ENCODE results near the gene BEX2.
A peak's percentile ranks its signal among the peaks of the same experiment; 100 is the strongest.
"Not testable (repeated sequence)": the region's sequence is repeated elsewhere in the genome, so short reads cannot be mapped to it uniquely, and the experiment has no call there.

Gene BEX2

DNA sequence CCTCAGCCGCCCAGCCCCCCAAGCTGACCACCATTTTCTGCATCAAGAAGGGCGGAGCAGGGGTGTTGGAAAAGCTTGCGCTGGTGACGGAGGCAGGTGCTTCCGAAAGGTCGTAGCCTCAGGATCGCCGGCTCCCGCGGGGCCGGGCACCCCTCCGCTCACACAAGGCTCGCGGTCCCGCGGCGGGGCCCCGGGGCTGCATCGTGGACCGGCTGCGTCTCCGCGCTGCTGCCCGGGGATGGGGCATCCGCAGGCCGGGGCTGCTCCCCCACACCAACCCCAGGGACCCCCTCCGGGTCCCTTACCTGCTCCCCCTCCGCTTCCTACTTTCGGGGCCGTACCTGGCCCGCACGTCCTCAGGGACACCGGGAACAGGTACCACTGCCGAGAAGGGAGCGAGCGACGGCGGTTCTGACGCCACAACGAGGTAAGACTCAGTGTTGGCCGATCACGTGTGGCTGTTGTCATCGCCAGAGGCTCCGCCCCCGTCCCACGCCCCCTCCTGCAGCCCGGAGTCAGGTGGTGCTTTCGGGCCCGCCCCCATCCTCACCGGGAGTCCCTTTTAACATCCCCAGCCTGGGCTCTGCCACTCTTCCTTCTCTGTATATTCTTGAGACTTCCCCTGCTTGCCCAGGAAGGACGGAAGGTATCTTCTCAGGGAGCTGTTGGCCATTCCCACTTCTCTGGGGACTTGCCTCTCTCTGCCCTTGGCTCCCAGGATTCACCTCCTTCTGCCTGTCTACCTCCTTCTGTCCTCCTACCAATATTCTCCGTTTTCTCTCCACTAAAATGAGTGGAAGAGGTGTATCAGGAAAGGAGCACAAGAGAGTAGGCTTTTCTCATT is at the start of gene BEX2:
Gene BEX2, minus strand, starts transcription at position 436 of the 844 bp plus-strand sequence. CDS start 1,014 bp downstream, outside the sequence.
- DNase-seq, result peak; percentile 74

DNA sequence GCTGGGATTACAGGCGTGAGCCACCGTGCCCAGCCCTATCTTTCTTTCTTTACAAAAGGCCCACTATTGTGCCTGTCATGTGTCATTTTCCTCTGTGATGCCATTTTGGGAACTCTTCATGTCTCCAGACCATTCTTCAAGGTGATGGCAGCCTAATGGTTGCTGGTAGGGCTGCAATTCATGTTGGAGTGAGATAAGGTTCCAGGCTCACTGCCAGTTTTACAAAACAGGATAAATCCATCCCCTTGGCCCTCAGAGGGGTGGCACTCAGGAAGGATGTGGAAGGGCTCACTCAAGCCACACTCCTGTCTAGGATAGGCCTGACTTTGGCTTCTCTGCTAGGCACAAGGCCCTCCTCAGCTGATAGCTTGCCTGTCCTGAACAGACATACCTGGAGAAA is 49.3 kb upstream of the BEX2 start:
- no peak for DNase-seq

DNA sequence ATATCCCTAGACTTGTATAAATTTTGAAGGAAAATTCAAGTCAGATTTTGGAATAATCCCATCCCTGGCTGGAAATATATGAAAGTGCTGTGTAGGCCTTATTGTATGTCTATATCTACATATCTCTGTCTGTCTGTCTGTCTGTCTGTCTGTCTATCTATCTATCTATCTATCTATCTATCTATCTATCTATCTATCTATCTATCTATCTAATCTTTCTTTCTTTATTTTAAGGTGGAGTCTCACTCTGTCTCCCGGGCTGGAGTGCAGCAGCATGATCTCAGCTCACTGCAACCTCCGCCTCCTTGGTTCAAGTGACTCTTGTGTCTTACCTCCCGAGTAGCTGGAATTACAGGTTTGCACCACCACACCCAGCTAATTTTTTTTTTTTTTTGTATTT is 48.8 kb upstream of the BEX2 start:
- not testable (repeated sequence) for DNase-seq

DNA sequence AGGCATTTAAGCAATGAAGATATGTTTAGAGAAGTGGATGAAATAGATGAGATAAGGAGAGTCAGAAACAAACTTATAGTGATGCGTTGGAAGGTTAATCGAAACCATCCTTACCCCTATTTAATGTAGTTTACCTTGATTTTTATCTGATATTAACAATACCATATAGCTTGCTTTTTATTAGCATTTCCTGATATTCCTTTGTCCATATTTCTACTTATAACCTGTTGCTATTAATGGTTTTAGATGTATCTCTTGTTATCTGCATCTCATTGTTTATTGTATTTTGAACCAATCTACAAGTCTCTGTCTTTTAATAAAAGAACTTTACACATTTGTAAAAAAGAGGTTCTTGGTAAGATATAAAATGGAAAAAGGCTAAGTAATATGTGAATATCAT is 47.1 kb upstream of the BEX2 start:
- DNase-seq, result no peak

DNA sequence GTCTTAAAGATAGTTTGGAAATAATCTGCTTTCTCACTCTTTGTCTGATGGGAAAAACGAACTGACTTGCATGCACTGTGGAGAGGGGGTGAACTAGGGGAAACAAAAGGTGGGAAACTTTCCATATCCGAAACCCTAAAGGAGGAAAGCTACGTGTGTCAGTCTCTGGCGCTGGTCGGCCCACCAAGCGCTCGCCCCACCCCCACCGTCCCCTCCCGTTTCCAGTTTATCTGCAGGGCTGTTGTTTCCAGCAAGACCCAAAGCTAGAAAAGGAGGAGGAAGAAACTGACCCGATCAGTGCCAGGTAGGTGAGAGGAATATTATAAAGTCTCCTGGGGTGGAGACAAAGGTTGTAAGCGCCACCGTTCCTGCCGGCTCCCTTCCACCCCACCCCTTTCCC is 46.1 kb upstream of the BEX2 start:
- DNase-seq, result no peak

DNA sequence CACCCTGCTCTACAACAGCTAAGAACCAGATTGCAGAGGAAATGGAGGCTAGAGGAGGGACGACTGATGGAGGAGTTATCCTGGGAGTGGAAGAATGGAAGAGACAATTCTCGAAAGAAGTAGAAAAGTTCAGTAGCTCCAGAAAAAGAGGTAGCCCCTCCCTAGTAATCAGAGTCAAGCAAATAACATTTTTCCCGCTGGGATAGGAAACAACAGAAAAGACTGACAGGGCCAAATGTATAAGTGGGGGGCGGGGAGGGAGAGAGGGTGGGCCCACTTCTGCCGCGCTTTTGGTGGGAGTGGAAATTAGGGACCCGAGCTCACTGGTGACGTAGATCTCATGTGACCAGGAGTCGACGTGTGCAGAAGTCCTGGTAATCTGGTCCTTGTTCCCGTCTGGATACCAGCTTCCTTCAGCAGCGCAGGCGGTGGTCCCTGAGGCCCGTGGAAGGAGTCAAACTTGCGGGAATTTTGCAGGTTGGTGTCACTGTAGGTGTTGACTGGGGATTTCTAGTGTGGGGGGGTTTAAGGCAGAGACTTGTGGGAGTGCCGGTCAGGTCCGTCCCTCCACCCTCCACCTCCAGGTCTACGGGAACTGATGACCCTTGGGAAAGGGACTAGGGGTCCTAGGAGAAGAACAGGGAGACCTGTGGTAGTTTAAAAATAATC is 45.5 kb upstream of the BEX2 start, which contains the start of gene TCEAL9:
Gene TCEAL9, plus strand, starts transcription at position 377 of the 669 bp plus-strand sequence. CDS start 1,179 bp downstream, outside the sequence.
- DNase-seq, result peak; percentile 67

DNA sequence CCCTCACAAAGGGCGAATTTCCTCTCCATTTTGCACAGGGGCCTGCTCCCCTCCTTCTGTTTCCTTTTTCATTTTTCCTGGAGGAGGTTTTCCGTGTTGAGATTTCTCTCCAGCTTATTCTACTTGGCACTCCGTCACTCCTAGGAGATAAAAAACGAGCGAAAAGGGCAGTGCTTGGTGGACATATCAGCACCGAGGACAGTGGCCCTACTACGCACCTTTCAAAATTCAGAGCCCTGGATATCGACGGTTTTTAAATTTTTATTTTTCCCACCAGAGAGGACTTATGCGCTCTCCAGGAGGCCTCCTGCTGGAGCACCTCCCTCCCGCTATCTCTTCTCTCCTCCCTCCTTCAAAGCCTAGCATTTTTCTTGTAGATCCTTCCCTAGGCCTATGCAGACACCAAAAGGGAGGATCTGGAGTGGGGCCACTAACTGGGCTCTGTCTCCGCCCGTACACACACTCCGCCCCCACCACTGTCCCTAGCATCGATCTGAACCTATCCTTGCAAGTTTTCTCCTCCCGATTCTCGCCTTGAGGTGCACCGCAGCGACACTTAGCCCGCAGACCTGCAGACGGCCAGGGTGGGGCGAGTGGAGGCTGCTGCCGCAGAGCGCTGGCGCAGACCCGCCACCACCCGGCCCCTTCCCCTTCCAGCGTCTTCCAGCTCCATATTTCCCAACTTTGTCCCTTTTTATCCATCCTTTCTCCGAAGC is 37.0 kb upstream of the BEX2 start:
- no peak for DNase-seq

DNA sequence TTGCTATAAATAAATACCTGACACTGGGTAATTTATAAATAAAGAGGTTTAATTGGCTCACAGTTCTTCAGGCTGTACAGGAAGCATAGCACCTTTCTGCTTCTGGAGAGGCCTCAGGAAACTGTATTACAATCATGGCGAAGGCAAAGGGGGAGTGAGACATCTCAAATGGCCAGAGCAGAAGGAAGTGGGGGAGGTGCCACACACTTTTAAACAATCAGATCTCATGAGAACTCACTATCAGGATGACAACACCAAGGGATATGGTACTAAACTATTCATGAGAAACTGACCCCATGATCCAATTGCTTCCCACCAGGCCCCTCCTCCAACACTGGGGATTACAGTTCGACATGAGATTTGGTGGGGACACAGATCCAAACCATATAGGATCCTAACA is 33.8 kb upstream of the BEX2 start:
- DNase-seq, result no peak

DNA sequence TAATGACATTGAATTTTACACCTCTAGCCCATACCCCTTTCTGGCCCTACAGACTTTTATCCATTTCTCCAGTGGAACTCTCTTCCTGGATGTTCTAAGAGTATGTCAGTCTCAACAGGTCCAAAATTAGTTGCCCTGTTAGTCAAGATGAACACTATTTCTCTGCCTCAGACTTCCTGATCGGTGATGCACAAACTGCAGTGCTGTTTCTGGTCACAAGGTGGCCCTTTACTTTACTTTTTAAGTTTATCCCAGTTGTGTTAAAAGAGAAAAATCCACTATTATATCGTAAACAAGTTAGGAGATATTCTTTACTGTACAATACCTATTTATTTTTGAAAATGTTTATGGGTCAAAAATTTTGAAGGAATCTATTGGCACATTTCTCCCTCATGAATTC is 32.3 kb upstream of the BEX2 start:
- peak; percentile 32 for DNase-seq

DNA sequence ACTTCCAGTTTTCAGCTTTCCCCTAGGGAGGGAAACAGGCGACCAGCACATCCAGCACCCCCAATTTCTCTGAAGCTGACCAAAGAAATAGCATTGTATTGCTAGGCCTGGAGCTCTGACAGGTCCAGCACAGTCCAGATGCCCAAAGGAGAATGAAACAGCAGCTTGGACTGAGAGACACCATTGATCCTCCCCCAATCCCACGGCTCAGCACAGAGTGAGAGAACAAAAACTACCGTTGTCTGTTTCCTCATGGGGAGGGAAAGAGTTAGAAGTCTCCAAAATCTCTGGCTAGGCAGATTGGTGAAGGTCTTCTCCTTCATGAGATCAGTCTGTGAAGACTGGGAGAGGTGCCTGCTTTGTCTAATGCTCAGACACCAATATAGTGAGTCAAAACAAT is 27.9 kb upstream of the BEX2 start:
- no peak for DNase-seq

DNA sequence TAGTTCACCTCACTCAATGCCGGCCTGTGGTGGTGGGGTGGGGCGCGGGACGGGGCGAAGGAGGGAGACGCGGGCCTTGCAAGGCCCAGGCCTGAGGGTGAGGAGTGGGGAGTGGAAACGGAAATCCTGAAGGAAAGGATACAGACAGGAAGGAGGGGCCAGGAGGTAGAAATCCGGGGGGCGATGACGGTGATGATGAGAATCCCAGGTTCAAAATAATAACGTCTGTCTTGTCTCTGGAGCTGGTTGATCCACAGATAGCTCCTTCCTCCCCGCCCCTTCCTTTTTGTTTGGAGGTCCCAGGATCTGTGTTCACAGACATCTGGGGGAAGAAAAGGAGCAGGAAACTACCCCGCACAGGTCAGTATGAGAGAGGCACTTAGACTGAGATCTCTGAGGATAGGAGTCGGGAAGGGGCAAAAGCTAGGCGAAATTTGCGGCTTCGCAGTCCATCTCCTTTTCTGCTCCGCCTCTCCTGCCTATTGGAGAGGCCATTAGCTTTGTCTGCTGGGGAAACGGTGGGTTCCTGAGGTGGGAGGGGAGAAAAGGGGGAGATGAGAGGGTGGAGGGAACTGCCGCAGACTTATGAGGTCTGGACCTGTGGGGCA is 20.0 kb upstream of the BEX2 start:
- no peak for DNase-seq

DNA sequence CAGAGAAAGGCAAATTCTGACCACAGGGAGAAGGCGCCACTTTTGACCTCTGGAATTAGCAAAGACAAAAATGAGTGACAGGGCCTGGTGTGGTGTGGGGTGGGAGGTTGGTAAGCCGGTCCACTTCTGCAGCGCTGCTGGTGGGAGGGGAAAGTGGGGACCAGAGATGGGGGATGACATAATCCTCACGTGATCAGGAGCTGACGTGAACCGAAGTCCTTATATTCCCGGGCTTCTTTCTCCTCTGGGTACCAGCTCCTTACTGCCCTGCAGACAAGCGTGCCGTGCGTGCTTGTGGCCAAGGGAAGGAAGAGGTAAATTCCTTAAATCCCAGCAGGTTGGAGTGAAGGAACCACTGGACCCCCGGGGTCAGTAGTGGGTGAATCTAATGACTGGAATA is 19.2 kb upstream of the BEX2 start, which contains the start of gene TCEAL7:
Gene TCEAL7, plus strand, starts transcription at position 249 of the 400 bp plus-strand sequence. CDS start 1,165 bp downstream, outside the sequence.
- no peak for DNase-seq

DNA sequence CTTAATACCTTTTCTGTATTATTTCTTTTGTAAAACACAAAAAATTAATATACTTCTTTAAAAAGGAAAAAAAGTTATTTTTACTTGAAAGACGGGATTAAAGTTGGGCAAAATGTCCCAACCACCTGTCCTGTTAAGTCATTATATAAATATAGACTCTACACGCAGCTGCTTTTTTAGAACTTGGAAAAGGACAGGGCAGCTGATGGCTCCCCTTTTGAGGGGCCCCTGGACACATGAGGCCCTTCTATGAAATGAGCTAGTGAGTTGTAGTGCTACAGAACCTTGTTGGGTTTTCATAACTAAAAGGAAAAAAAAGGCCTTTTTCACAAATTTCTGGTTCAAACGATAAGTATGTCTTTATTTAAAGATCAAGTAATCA is 600 bp upstream of the BEX2 start:
- no peak for DNase-seq

DNA sequence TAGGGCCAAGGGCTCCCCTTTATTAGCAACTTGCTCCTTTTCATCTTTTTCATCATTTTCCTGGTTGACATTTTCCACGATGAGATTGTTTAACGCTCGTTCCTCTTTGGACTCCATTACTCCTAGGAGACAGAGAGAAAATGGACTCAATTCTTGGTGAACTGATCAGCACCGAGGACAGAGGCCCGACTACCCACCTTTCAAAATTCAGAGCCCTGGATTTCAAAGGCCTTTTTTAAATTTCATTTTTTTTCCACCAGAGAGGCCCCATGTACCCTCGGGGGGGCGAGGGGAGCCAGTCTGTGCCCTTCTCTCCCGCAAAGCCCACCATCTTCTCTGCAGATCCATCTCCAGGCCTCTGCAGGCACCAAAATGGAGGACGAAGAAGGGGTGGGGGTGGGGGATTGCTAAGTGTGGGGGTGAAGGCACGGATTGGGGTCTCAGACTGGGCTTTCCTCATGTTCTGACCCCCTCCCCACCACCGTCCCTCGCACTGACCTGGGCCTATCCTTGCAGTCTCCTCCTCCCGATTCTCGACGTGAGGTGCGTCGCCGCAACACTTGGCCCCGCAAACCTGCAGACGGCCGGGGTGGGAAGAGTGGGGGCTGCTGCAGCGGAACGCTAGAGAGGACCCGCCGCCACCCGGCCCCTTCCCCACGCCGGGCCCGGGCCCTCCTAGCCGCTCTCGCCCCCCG is 783 bp downstream of the BEX2 start:
- DNase-seq, result peak; percentile 7

DNA sequence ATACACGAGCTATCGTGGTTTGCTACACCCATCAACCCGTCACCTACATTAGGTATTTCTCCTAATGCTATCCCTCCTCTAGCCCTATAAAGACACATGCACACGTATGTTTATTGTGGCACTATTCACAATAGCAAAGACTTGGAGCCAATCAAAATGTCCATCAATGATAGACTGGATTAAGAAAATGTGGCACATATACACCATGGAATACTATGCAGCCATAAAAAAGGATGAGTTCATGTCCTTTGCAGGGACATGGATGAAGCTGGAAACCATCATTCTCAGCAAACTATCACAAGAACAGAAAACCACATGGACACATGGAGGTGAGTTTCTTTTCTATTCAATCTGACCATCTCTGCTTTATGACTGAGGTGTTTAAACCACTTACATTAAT is 5.1 kb downstream of the BEX2 start:
- not testable (repeated sequence) for DNase-seq

DNA sequence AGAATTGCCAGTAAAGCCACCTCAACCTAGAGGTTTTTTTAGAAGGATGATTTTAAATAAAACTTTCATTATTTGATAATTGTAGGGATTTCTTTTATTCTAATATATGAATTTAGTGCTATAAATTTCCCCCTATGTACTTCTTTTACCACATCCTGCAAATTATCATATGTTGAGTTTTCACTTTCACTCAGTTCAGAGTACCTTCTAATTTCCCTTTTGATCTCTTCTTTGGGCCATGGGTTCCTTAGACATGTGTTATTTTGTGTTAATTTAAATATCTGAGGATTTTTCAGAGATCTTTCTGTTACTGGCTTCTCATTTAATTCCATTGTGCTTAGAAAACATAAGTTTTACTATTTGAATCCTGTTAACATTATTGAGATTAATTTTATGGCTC is 6.1 kb downstream of the BEX2 start:
- no peak for DNase-seq

DNA sequence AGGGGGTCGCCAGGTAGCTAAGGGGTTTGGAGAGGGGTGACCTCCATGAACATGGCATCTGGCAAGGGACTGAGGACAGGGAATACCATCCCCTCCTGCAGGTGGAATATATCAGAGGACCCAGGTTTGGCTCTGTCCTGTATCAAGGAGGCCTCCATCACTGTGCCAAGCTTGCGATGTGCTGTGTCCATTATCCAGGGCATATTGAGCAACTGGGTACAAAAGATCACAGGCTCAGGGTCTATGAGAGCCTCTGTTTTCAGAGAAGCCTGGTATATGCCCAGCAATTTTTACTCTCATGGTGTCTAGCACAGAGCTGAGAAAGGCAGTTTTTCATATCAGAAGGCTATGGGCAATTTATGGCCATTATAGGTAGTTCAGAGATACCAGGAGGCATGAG is 17.7 kb downstream of the BEX2 start:
- no peak for DNase-seq

DNA sequence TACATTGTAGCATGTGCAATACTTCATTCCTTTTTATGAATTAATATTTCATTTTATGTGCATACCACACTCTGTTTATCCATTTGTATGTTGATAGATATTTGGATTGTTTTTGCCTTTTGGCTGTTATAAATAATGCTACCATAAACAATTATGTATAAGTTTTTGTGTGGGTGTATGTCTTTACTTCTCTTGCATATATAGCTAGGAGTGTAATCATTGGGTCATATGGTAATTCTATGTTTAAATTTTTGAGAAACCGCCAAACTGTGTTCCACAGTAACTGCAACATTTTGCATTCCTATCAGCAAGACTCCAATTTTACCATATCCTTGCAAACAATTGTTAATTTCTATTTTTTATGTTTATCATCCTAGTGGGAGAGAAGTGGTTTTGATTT is 31.2 kb downstream of the BEX2 start:
- DNase-seq, result no peak

DNA sequence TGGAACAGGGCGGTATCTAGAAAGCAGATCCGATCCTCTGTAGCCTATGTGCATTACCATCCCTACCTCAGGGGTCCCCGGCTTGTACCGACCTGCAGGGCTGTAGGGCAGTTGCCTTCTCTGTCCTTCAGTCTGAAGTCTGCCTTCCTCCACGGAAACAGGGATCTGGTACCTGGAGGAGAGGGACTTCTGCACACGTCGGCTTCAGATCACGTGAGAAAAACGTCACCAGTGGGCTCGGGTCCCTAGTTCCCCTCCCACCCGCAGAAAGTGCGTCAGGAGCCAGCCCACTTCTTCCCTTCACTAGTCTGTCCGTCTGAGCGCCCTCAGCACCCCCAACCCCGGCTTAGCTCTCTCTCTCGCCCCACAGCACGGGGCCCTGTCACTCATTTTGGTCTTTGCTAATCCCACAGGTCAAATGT is 34.2 kb downstream of the BEX2 start, which contains the start of gene TCEAL5:
Gene TCEAL5, minus strand, starts transcription at position 170 of the 422 bp plus-strand sequence. CDS start 2,187 bp downstream, outside the sequence.
- peak; percentile 75 for DNase-seq

DNA sequence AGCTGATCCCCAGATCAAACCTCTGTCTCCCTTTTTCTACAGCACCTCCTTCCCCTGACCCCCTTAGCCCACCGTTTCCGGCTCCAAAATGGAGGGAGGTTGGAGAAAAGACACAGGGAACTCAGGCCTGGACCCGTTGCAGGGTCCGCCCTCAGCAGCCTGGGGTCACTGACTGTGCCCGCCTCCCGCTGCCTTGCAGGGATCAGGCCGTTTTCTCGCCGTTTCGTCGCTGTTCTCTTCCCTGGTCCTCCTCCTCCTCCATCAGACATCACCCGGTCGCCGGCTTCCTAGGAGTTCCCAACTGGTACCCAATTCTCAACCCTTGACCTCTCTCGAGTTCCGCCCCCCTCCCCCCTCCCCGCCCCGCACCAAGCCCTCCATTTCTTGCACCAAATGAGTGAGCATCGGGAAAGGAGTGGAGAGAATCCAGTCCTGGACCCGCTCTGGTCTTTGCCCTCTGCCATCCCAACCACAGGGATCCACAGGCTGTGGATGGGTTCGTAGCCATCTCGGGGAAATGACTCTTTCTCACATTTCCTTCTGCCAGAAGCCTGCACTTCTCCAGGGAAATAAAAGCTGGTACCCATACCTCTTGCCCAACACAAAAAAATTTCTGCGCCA is 34.7 kb downstream of the BEX2 start:
- DNase-seq, result peak; percentile 26

DNA sequence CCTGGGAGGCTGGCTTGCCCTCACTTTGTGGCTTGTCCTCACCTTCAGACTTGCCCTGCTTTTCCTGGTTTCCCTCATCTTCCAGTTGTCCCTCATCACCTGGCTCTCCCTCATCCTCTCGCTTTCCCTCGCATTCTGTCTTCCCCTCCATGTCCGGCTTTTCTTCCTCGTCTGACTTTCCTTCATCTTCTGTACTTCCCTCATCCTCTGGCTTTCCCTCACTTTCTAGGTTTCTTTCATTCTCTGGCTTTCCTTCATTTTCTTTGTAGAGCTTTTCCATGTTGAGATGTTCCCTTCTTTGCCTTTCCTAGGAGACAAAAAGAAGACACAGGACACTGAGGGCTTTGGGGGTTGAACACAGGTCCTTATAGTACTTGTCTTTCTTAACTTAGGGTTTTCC is 36.5 kb downstream of the BEX2 start:
- no peak for DNase-seq

Measured in NCI-H1105 (cell line).